ENCODE measurements around the gene CDK3.
"Not testable (repeated sequence)": the region's sequence is repeated elsewhere in the genome, so short reads cannot be mapped to it uniquely, and the experiment has no call there.

CDK3 gene

GRCh38 chr17:76044475-76045007 is 43.9 kb downstream of the CDK3 start:
- DNase-seq = not testable (repeated sequence)

GRCh38 chr17:76046064-76046463 is 45.4 kb downstream of the CDK3 start:
- DNase-seq = no peak

DNA sequence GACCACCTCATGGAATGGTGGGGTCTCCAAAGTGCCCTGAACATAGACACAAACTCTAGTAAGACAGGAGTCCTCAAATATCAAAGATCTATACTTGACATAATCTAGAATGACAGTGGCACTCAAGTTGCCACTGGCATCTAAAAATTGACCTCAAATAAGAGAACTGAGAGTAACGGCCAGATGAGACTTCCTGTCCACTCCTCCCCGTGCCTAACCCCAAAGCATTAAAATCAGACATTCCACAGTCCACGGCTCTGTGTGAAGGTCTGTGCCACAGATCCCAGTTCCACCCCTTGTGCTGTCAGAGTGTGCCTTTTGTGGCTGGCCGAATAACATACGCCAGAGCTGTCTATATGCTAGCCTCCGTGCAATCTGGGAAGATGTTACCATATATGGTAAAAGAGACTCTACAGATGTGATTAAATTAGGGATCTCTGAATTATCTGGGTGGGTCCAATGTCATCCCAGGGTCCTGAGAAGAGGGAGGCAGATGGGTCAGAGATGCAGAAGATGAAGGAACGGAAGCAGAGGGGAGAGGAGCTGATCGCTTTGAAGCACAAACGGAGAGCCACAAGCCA is 47.5 kb downstream of the CDK3 start:
- no peak for DNase-seq

GRCh38 chr17:76048711-76049110 is 48.1 kb downstream of the CDK3 start:
- no peak for DNase-seq

GRCh38 chr17:76049239-76049638 is 48.6 kb downstream of the CDK3 start:
- no peak for DNase-seq

- DNase-seq = no peak
These were observed 49.3 kb downstream of the CDK3 start for GRCh38 chr17:76049836-76050537.

DNA sequence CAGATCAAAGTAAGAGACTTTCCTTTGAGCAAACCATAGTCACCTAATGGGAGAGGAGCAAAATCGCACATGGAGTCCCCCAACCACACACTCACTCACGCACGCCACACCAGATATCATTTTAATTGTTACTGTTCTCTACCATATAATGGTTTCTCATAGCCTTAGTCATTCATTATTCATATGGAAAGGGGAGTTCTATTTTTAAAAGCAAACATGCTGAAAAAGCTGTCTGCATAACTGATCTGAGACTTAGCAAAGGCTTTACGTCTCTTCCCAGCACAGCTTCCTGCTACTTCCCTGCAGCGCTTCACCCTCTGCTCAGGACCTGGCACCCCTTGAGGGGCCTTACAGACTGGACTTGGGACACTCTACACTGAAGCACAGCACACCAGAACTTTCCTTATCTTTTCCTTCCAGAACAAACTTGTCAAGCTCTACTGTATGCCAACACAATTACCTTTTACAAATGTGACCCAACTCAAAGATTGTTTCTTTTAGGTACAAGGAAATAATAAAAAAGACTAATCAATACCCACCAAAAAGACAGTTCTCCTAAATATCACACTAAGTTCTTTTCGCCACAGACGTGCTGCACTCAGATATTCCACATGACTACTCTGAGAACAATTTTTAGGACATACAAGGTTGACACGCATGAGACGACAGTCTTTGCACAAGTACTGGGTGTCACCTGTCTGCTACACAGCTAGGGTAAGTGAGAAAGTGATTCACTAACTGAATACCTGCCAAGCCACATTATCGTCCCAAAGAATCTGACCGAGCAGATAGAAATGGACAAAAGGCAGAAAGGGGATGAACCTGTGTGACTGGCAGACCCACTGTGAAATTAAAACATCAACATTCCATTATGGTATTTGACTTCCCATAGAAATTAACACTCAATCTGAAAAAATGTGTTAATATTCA is 50.1 kb downstream of the CDK3 start:
- DNase-seq = no peak

DNA sequence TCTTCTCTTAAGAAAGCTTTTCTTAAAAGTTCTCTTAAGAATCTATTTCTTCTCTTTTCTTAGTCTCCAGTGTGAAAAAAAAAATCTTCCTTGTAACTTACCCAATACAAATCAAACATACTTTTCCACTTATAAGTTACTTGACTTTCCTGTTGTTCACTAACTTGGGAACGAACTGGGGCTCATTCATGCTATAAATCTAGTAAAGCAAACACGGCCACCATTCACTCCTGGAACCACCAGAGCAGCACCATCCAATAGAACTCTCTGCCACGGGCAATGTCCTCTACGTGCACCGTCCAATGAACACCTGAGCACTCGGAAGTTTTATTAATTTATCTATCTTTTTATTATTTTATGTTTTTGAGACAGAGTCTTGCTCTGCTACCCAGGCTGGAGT is 50.9 kb downstream of the CDK3 start:
- DNase-seq = no peak

- DNase-seq = no peak
These were observed 52.8 kb downstream of the CDK3 start for GRCh38 chr17:76053246-76054111.

DNA sequence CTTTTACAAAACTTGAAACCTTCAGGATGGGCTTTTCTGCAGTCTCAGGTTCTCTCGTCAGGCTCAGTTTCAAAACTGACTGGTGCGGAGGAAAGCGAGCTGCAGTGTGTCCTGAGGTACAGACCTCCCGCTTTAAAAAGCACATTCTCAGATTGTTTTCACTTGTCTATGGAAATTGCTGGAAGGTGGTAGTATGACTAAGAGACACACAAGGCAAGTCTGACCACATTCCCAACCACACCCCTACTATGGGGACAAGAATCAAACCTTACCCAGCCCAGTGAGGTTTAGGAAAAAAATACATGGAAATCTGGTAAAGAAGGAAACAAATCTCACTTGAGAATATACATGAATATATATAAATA is 53.4 kb downstream of the CDK3 start:
- DNase-seq = no peak
